Epithelial cell of umbilical artery (primary cell): ENCODE data around the gene SSX5. TPM values are rescaled to one million over a fixed set of nuclear protein-coding genes. Genes with fewer than 3 reads are reported as not detected.

ENCODE experiments used
- total RNA-seq: library from RNA; depleted of rRNA; stranded (reverse); fragments of >200 nt; gene quantifications from 2 replicates; pipeline ENCODE4 v1.2.3, GENCODE V29; 2014

SSX5 gene, protein sequence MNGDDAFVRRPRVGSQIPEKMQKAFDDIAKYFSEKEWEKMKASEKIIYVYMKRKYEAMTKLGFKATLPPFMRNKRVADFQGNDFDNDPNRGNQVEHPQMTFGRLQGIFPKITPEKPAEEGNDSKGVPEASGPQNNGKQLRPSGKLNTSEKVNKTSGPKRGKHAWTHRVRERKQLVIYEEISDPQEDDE
- not detected in 2 replicates for total RNA-seq

DNA sequence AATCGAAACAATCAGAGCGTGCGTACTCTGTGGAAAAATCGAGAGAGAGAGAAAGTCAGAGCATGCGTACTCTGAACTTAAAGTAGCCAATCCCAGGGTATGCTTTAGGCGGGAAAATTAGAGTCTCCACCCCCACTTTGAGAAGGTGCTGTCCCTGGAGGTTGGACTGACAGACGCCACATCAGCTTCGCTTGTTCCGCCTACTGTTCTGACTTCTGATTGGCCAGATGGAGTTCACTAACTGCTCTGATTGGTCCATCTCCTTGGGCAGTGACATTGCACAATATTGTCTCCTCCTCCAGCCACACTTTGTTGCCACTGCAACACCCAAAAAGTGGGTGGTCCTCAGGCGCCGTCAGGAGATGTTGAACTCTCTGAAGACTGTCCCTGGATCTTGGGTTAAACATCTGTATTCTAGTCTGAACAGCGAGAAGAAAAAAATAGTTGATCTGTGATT lies at the start of gene SSX5:
TSS of gene SSX5 (minus strand) at position 51 of the 457 bp plus-strand sequence. CDS start 1,437 bp downstream, outside the sequence.

Other genes starting within 250 kb of the SSX5 start
- 2.3 and 3.6 TPM in 2 replicates for gene ZNF182, start 192.8 kb downstream of the SSX5 start, total RNA-seq
- not detected in 2 replicates for gene SPACA5, start 189.8 kb downstream of the SSX5 start, total RNA-seq
- gene ZNF630, start 125.2 kb downstream of the SSX5 start, total RNA-seq = 0.65 and 0.91 TPM in 2 replicates
- gene SPACA5B, start 66.2 kb downstream of the SSX5 start, total RNA-seq = not detected in 2 replicates
- gene SSX1, start 58.6 kb upstream of the SSX5 start, total RNA-seq = not detected in 2 replicates
- gene SSX3, start 159.9 kb upstream of the SSX5 start, total RNA-seq = not detected in 2 replicates
- gene SSX4, start 186.7 kb upstream of the SSX5 start, total RNA-seq = not detected in 2 replicates
- gene SSX4B, start 215.2 kb upstream of the SSX5 start, total RNA-seq = not detected in 2 replicates